IMR-90 (cell line): Measurements from ENCODE around the gene CNDP2. TPM values are rescaled to one million over a fixed set of nuclear protein-coding genes. Genes with fewer than 3 reads are reported as not detected.

ENCODE experiments used
- ATAC-seq: fragments of 200-7000 bp; cut with Tn5 transposase; 2 replicates; pipeline ENCODE4 v1.9.1; 2020; ENCODE audit warnings: low read depth, mild to moderate bottlenecking, moderate library complexity
- BruUV-seq: library from RNA; stranded (reverse); fragments of 400-500 nt; replicated peaks from 2 replicates; lab custom pipeline; 2021; lab: Mats Ljungman, UMichigan
- CTCF ChIA-PET: fragments of 300-600 bp; formaldehyde crosslinking; extraction: SDS; loops from one replicate; lab custom pipeline; 2021; ENCODE audit warnings: antibody characterized with exemption; lab: Yijun Ruan, JAX
- POLR2A ChIA-PET: fragments of 300-600 bp; sonication (Branson Sonifier 250); formaldehyde crosslinking; loops from one replicate; lab custom pipeline; 2022; ENCODE audit warnings: antibody characterized with exemption; ENCODE audit not compliant: unreplicated experiment; lab: Charles Lee
- DNase-seq: peaks from one replicate; pipeline ENCODE4 v3.0.0; 2013
- H2AFZ ChIP-seq: replicated peaks from 2 replicates; pipeline ENCODE3; 2013; ENCODE audit warnings: low read length, mild to moderate bottlenecking; ENCODE audit not compliant: poor library complexity
- H2AK5ac ChIP-seq: 2 replicates; pipeline ENCODE4 v1.6.1; 2013; ENCODE audit warnings: low read depth, low read length, inconsistent platforms
- H2AK9ac ChIP-seq: replicated peaks from 2 replicates; pipeline ENCODE3; 2013; ENCODE audit warnings: mild to moderate bottlenecking, low read depth, low read length, moderate library complexity; ENCODE audit not compliant: poor library complexity
- H2BK120ac ChIP-seq: 2 replicates; pipeline ENCODE4 v1.6.1; 2013; ENCODE audit warnings: low read depth, low read length, inconsistent platforms
- H2BK15ac ChIP-seq: 3 replicates; pipeline ENCODE4 v1.6.1; 2013; ENCODE audit warnings: low read depth, low read length, inconsistent platforms
- H2BK20ac ChIP-seq: 2 replicates; pipeline ENCODE4 v1.6.1; 2013; ENCODE audit warnings: low read depth, mild to moderate bottlenecking, inconsistent platforms, low read length, moderate library complexity
- H2BK5ac ChIP-seq: 2 replicates; pipeline ENCODE4 v1.6.1; 2013; ENCODE audit warnings: mild to moderate bottlenecking, low read depth, low read length, inconsistent platforms; ENCODE audit not compliant: poor library complexity, severe bottlenecking
- H3K14ac ChIP-seq: replicated peaks from 2 replicates; pipeline ENCODE4 v1.6.1; 2013; ENCODE audit warnings: low read depth, low read length, inconsistent platforms
- H3K18ac ChIP-seq: 2 replicates; pipeline ENCODE4 v1.6.1; 2013; ENCODE audit warnings: low read depth, low read length, control low read depth
- H3K23ac ChIP-seq: 2 replicates; pipeline ENCODE4 v1.6.1; 2013; ENCODE audit warnings: low read depth, low read length, inconsistent platforms
- H3K27ac ChIP-seq: 2 replicates; pipeline ENCODE4 v1.5.1; 2013; ENCODE audit warnings: mild to moderate bottlenecking, control low read depth, low read length; ENCODE audit not compliant: insufficient read depth
- H3K27me3 ChIP-seq: 2 replicates; pipeline ENCODE4 v1.6.1; 2013; ENCODE audit warnings: low read length; ENCODE audit not compliant: control insufficient read depth, insufficient read depth
- H3K36me3 ChIP-seq: 2 replicates; pipeline ENCODE4 v1.6.1; 2013; ENCODE audit warnings: low read length, mixed read lengths; ENCODE audit not compliant: control insufficient read depth, insufficient read depth
- H3K4ac ChIP-seq: 2 replicates; pipeline ENCODE4 v1.6.1; 2013; ENCODE audit warnings: low read depth, low read length, inconsistent platforms
- H3K4me1 ChIP-seq: 2 replicates; pipeline ENCODE4 v1.6.1; 2013; ENCODE audit warnings: low read length, mixed read lengths; ENCODE audit not compliant: control insufficient read depth, insufficient read depth
- H3K4me2 ChIP-seq: 2 replicates; pipeline ENCODE4 v1.6.1; 2013; ENCODE audit warnings: low read depth, mild to moderate bottlenecking, control low read depth, low read length, moderate library complexity
- H3K4me3 ChIP-seq: 2 replicates; pipeline ENCODE4 v1.5.1; 2013; ENCODE audit warnings: low read depth, mild to moderate bottlenecking, control low read depth, low read length, moderate library complexity; ENCODE audit not compliant: insufficient read depth
- H3K56ac ChIP-seq: 2 replicates; pipeline ENCODE4 v1.6.1; 2013; ENCODE audit warnings: low read length, inconsistent platforms; ENCODE audit not compliant: insufficient read depth; ENCODE audit errors: extremely low read depth
- H3K79me1 ChIP-seq, 2 experiments: 2 replicates each; pipeline ENCODE4 v1.6.1; 2013; ENCODE audit warnings: low read length in 2 of 2, inconsistent platforms in 1 of 2, low read depth in 1 of 2
- H3K9ac ChIP-seq: 2 replicates; pipeline ENCODE4 v1.6.1; 2013; ENCODE audit warnings: low read depth, low read length, control low read depth
- H3K9me1 ChIP-seq: 2 replicates; pipeline ENCODE4 v1.6.1; 2013; ENCODE audit warnings: low read length, inconsistent platforms; ENCODE audit not compliant: insufficient read depth
- H3K9me3 ChIP-seq: 2 replicates; pipeline ENCODE4 v1.6.1; 2013; ENCODE audit warnings: low read length; ENCODE audit not compliant: control insufficient read depth, insufficient read depth
- H4K20me1 ChIP-seq: 2 replicates; pipeline ENCODE4 v1.6.1; 2013; ENCODE audit warnings: low read length, inconsistent platforms; ENCODE audit not compliant: insufficient read depth
- H4K5ac ChIP-seq: 2 replicates; pipeline ENCODE4 v1.6.1; 2013; ENCODE audit warnings: mild to moderate bottlenecking, low read depth, low read length, control low read depth
- H4K8ac ChIP-seq, 2 experiments: 2 replicates each; pipeline ENCODE4 v1.6.1; 2013; ENCODE audit warnings: low read depth in 2 of 2, low read length in 2 of 2, control low read depth in 1 of 2, inconsistent platforms in 1 of 2
- H4K91ac ChIP-seq: 2 replicates; pipeline ENCODE4 v1.6.1; 2013; ENCODE audit warnings: low read depth, low read length, inconsistent platforms; ENCODE audit not compliant: insufficient read depth
- BHLHE40 ChIP-seq: fragments of 150-350 bp; IDR thresholded peaks from 2 replicates; pipeline ENCODE4 v1.6.1; 2016; ENCODE audit warnings: mild to moderate bottlenecking, low read depth, low read length
- CEBPB ChIP-seq: IDR thresholded peaks from 2 replicates; pipeline ENCODE4 v1.6.1; 2012; ENCODE audit warnings: low read depth, low read length, improper control_type of control experiment
- CHD1 ChIP-seq: IDR thresholded peaks from 2 replicates; pipeline ENCODE4 v1.6.1; 2012; ENCODE audit warnings: low read depth, low read length, improper control_type of control experiment
- FOS ChIP-seq: fragments of 150-350 bp; IDR thresholded peaks from 2 replicates; pipeline ENCODE4 v1.6.1; 2016; ENCODE audit warnings: low read depth, low read length
- MAZ ChIP-seq: IDR thresholded peaks from 2 replicates; pipeline ENCODE4 v1.6.1; 2012; ENCODE audit warnings: low read depth, mild to moderate bottlenecking, low read length, improper control_type of control experiment, moderate library complexity, borderline replicate concordance
- MXI1 ChIP-seq: IDR thresholded peaks from 2 replicates; pipeline ENCODE4 v1.6.1; 2012; ENCODE audit warnings: low read depth, mild to moderate bottlenecking, low read length, moderate library complexity, borderline replicate concordance
- NFE2L2 ChIP-seq: fragments of 150-350 bp; IDR thresholded peaks from 2 replicates; pipeline ENCODE4 v1.6.1; 2016; ENCODE audit warnings: low read depth, mild to moderate bottlenecking, low read length
- RCOR1 ChIP-seq: IDR thresholded peaks from 2 replicates; pipeline ENCODE4 v1.6.1; 2012; ENCODE audit warnings: mild to moderate bottlenecking, low read length, improper control_type of control experiment; ENCODE audit not compliant: insufficient replicate concordance
- RFX5 ChIP-seq: IDR thresholded peaks from 2 replicates; pipeline ENCODE4 v1.8.0; 2012; ENCODE audit warnings: low read depth, mild to moderate bottlenecking, low read length, moderate library complexity
- SMC3 ChIP-seq: fragments of 150-350 bp; IDR thresholded peaks from 2 replicates; pipeline ENCODE4 v1.6.1; 2016; ENCODE audit warnings: low read depth, mild to moderate bottlenecking, antibody characterized with exemption, low read length, moderate library complexity
- WGBS, 2 experiments: methylation state at CpG; one replicate each; pipeline versions ENCODE4 v1.1.5 to v1.1.7; 2013; ENCODE audit warnings: missing lambda C conversion rate in 2 of 2; ENCODE audit not compliant: insufficient read length in 1 of 2; ENCODE audit errors: extremely low coverage in 2 of 2; 5-methylcytosine and 5-hydroxymethylcytosine counted together
- dilution Hi-C: fragments of 300-500 bp; cut with HindIII; formaldehyde crosslinking; loops from one replicate; pipeline ENCODE4 v1.14.3; 2018; ENCODE audit warnings: low sequenced_read_pairs; ENCODE audit not compliant: unreplicated experiment
- in situ Hi-C: fragments of 300-500 bp; cut with MboI; formaldehyde crosslinking; loops from 3 replicates; pipeline ENCODE4 v1.14.3; 2019; ENCODE audit warnings: low sequenced_read_pairs, inconsistent platforms, mixed read lengths
- intact Hi-C: fragments of 100-400 bp; cut with micrococcal nuclease; formaldehyde crosslinking; loops from 2 replicates; pipeline ENCODE4 v1.10.0; 2022
- polyA plus RNA-seq, 3 experiments: library from polyadenylated mRNA; depleted of rRNA; stranded (reverse); fragments of >200 nt; gene quantifications; 2 replicates each; pipeline ENCODE4 v1.2.3, GENCODE V29; 2012; ENCODE audit warnings: low replicate concordance in 1 of 3
- total RNA-seq: library from RNA; depleted of rRNA; stranded (reverse); fragments of >200 nt; gene quantifications from 2 replicates; pipeline ENCODE4 v1.2.3, GENCODE V29; 2012
- TF ChIP-seq, protein P1 (sequence below): conservative IDR thresholded peaks from 2 replicates; pipeline ENCODE4 v1.5.1; 2012; ENCODE audit warnings: mild to moderate bottlenecking, low read depth, low read length, improper control_type of control experiment

CNDP2 gene
- total and polyA plus RNA-seq, 2 of the 4 experiments (the other 2 are of a cell fraction), result 52.0 to 67.9 TPM

DNA sequence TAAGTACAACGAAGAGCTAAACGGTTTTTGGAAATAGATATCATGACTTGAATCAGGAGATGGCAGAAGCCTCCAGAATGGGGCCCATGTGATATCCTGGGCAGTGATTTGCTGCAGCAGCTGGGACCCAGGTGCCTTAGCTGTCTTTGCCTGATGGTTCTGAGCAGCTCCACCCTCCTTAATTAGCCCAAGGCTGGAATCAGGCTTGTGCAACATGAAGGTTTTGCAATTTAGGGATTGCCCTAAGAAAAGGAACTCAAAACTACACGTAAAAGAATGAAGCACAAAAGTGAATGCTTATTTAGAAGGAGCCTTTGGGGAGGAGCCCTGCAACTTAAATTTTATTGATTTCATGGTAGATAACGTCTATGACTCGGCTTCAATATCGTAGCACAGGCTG lies 17.3 kb upstream of the CNDP2 start:
- H2AK5ac ChIP-seq, result no peak overlapping the region
- no peak overlapping the region for H3K18ac ChIP-seq
- no peak overlapping the region for H4K91ac ChIP-seq
- dilution Hi-C loops, result no loop called here
- no peak overlapping the region for H3K4ac ChIP-seq
- no peak overlapping the region for H3K27ac ChIP-seq
- no peaks in the 10 kb centered on the region for H3K9me1 ChIP-seq
- intact Hi-C loops, result loop anchor here (5.0 kb wide), 1 partner anchor 127 kb away; no protein-coding TSS in a partner anchor
- no peak overlapping the region for H4K5ac ChIP-seq
- H2BK120ac ChIP-seq, result no peak overlapping the region
- ChIA-PET CTCF (no interaction called here), POLR2A (no interaction called here)
- H3K36me3 ChIP-seq, result no peaks in the 10 kb centered on the region
- no peak overlapping the region for H3K4me2 ChIP-seq
- WGBS, 2 experiments, result 60% methylated on average over 2 of the region's 6 CpGs; no CpG with 5 or more reads in 1 of the 2 experiments
- TF ChIP-seq CEBPB, result no peak
- no peak for TF ChIP-seq CHD1
- TF ChIP-seq NFE2L2, result no peak
- TF ChIP-seq RCOR1, result no peak
- no peak for TF ChIP-seq MXI1
- no peak for TF ChIP-seq MAZ
- TF ChIP-seq FOS, result no peak
- no peak for TF ChIP-seq BHLHE40
- no peak for TF ChIP-seq RFX5
- no peak for TF ChIP-seq SMC3
- TF ChIP-seq, protein P1, sequence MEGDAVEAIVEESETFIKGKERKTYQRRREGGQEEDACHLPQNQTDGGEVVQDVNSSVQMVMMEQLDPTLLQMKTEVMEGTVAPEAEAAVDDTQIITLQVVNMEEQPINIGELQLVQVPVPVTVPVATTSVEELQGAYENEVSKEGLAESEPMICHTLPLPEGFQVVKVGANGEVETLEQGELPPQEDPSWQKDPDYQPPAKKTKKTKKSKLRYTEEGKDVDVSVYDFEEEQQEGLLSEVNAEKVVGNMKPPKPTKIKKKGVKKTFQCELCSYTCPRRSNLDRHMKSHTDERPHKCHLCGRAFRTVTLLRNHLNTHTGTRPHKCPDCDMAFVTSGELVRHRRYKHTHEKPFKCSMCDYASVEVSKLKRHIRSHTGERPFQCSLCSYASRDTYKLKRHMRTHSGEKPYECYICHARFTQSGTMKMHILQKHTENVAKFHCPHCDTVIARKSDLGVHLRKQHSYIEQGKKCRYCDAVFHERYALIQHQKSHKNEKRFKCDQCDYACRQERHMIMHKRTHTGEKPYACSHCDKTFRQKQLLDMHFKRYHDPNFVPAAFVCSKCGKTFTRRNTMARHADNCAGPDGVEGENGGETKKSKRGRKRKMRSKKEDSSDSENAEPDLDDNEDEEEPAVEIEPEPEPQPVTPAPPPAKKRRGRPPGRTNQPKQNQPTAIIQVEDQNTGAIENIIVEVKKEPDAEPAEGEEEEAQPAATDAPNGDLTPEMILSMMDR, result no peak
- H3K23ac ChIP-seq, result no peak overlapping the region
- H2AFZ ChIP-seq, result no peak overlapping the region
- no peak overlapping the region for H3K4me3 ChIP-seq
- no peak overlapping the region for H2BK20ac ChIP-seq
- no peak overlapping the region for H2BK5ac ChIP-seq
- H4K8ac ChIP-seq, result no peak overlapping the region
- H3K9me3 ChIP-seq, result no peaks in the 10 kb centered on the region
- H3K27me3 ChIP-seq, result peaks cover 13% of the 10 kb centered on the region
- H2BK15ac ChIP-seq, result no peak overlapping the region
- no peak for DNase-seq
- no peaks in the 10 kb centered on the region for H3K79me1 ChIP-seq
- no peak for ATAC-seq
- H4K20me1 ChIP-seq, result no peaks in the 10 kb centered on the region
- no peak overlapping the region for H2AK9ac ChIP-seq
- in situ Hi-C loops, result loop anchor here (10.0 kb wide), 1 partner anchor 124 kb away; no protein-coding TSS in a partner anchor
- H3K9ac ChIP-seq, result no peak overlapping the region
- H3K56ac ChIP-seq, result no peak overlapping the region
- BruUV-seq, result no TSS peak
- H3K14ac ChIP-seq, result no peak overlapping the region
- no peaks in the 10 kb centered on the region for H3K4me1 ChIP-seq
